ENCODE measurements around the gene APBB2.

DNA sequence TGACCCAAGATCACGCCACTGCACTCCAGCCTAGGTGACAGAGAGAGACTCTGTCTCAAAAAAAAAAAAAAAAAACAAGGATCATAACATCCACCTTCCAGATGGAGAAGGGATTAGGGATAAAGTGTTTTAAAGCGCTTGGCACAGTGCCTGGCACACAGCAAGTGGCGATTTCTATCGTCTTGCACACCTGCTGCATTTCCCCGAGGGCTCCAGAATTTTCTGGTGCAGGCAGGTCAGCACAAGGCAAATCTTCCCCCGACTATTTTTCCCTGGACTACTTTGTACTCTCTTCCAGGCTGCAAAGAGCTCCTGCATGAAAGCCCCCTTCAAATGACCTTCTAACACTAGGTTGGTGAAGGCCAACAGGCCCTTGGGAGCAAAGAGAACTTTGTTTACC lies 57.3 kb downstream of the APBB2 start:
- no peak for TF ChIP-seq ZFP30 (CRISPR knock-in tag; IDR thresholded peaks at IDR 0.05)
- TF ChIP-seq TSHZ2 (CRISPR knock-in tag; IDR thresholded peaks at IDR 0.05) = no peak
- TF ChIP-seq CSDC2 (CRISPR knock-in tag; IDR thresholded peaks at IDR 0.05) = no peak
- TF ChIP-seq, protein P1, sequence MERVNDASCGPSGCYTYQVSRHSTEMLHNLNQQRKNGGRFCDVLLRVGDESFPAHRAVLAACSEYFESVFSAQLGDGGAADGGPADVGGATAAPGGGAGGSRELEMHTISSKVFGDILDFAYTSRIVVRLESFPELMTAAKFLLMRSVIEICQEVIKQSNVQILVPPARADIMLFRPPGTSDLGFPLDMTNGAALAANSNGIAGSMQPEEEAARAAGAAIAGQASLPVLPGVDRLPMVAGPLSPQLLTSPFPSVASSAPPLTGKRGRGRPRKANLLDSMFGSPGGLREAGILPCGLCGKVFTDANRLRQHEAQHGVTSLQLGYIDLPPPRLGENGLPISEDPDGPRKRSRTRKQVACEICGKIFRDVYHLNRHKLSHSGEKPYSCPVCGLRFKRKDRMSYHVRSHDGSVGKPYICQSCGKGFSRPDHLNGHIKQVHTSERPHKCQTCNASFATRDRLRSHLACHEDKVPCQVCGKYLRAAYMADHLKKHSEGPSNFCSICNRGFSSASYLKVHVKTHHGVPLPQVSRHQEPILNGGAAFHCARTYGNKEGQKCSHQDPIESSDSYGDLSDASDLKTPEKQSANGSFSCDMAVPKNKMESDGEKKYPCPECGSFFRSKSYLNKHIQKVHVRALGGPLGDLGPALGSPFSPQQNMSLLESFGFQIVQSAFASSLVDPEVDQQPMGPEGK (CRISPR knock-in tag; IDR thresholded peaks at IDR 0.05; ENCODE audit: borderline replicate concordance) = no peak
- no peak for TF ChIP-seq ARNTL (CRISPR knock-in tag; IDR thresholded peaks at IDR 0.05; ENCODE audit: borderline replicate concordance, low read depth)
- TF ChIP-seq, protein P2, sequence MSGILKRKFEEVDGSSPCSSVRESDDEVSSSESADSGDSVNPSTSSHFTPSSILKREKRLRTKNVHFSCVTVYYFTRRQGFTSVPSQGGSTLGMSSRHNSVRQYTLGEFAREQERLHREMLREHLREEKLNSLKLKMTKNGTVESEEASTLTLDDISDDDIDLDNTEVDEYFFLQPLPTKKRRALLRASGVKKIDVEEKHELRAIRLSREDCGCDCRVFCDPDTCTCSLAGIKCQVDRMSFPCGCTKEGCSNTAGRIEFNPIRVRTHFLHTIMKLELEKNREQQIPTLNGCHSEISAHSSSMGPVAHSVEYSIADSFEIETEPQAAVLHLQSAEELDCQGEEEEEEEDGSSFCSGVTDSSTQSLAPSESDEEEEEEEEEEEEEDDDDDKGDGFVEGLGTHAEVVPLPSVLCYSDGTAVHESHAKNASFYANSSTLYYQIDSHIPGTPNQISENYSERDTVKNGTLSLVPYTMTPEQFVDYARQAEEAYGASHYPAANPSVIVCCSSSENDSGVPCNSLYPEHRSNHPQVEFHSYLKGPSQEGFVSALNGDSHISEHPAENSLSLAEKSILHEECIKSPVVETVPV (CRISPR knock-in tag; IDR thresholded peaks at IDR 0.05) = no peak
- no peak for TF ChIP-seq RARB (CRISPR knock-in tag; IDR thresholded peaks at IDR 0.05)
- no peak for TF ChIP-seq CREB5 (CRISPR knock-in tag; IDR thresholded peaks at IDR 0.05; ENCODE audit: low read depth)
- TF ChIP-seq, protein P3, sequence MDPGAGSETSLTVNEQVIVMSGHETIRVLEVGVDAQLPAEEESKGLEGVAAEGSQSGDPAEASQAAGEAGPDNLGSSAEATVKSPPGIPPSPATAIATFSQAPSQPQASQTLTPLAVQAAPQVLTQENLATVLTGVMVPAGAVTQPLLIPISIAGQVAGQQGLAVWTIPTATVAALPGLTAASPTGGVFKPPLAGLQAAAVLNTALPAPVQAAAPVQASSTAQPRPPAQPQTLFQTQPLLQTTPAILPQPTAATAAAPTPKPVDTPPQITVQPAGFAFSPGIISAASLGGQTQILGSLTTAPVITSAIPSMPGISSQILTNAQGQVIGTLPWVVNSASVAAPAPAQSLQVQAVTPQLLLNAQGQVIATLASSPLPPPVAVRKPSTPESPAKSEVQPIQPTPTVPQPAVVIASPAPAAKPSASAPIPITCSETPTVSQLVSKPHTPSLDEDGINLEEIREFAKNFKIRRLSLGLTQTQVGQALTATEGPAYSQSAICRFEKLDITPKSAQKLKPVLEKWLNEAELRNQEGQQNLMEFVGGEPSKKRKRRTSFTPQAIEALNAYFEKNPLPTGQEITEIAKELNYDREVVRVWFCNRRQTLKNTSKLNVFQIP (CRISPR knock-in tag; IDR thresholded peaks at IDR 0.05; ENCODE audit: borderline replicate concordance, low read depth) = no peak
- TF ChIP-seq ESRRG (CRISPR knock-in tag; IDR thresholded peaks at IDR 0.05) = no peak
- no peak for TF ChIP-seq ZNF70 (CRISPR knock-in tag; IDR thresholded peaks at IDR 0.05)
- TF ChIP-seq SNAI2 (CRISPR knock-in tag; IDR thresholded peaks at IDR 0.05) = no peak
- TF ChIP-seq ZNF565 (CRISPR knock-in tag; conservative IDR thresholded peaks at IDR 0.05; ENCODE audit: low read depth) = no peak
- no peak for TF ChIP-seq PPARA (CRISPR knock-in tag; IDR thresholded peaks at IDR 0.05; ENCODE audit: borderline replicate concordance)

All from SK-N-SH treated with all-trans-retinoic acid at 6 μM for 48 hours (cell line).